Left renal cortex interstitium (tissue), 4 donors: Measurements from ENCODE around the gene SPCS2. TPM values are rescaled to one million over a fixed set of nuclear protein-coding genes. Genes with fewer than 3 reads are reported as not detected.

Experiments
- polyA plus RNA-seq, 4 donors: library from polyadenylated mRNA; unstranded; fragments of 120-200 nt; gene quantifications; one replicate each; pipeline ENCODE4 v1.2.1, GENCODE V29; 2013; ENCODE audit not compliant: insufficient read length in 4 of 4

The SPCS2 gene
- polyA plus RNA-seq, 4 donors, result 195 to 255 (median 212) TPM

Other genes with a start within 250 kb of the SPCS2 start
- gene CHRDL2, start 217.8 kb upstream of the SPCS2 start, polyA plus RNA-seq, result under 1 TPM; 0.19 to 0.99 (median 0.54) TPM
- 10 to 100 TPM; 14.3 to 19.3 (median 18.3) TPM for gene RNF169, start 200.4 kb upstream of the SPCS2 start, polyA plus RNA-seq
- gene XRRA1, start 175 bp upstream of the SPCS2 start, polyA plus RNA-seq, result 10 to 100 TPM in 3 of 4 donors, 1 to 10 TPM in 1; 9.2 to 16.4 (median 13.7) TPM
- 10 to 100 TPM in 2 of 4 donors, 1 to 10 TPM in 2; 9.0 to 13.2 (median 11.2) TPM for gene NEU3, start 39.7 kb downstream of the SPCS2 start, polyA plus RNA-seq
- gene OR2AT4, start 147.6 kb downstream of the SPCS2 start, polyA plus RNA-seq, result under 1 TPM in 3 of 4 donors, not detected in 1; 0.01 to 0.06 (median 0.03) TPM
- gene SLCO2B1, start 201.8 kb downstream of the SPCS2 start, polyA plus RNA-seq, result 10 to 100 TPM in 1 of 4 donors, 1 to 10 TPM in 3; 6.3 to 11.7 (median 8.4) TPM